ENCODE results near the gene SLC4A5.

DNA sequence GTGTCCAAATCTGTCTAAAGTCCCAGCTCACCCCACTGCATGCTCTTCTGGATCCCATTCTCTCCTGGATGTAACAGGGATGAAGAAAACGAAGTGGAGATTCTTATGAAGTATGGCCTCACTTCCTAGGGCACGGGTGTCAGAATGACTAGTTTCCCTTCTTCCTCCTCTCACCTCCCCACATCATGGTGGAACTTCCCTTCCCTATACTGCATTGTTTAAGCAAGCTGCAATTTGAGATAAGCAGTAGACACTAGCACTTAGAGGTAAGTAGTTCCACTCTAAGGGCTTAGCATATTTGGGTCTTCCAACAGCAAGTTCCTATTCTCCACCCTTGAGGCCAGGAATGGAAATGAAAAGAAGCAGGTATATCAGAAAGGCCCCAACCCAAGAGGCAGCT is 29.7 kb downstream of the SLC4A5 start:
- TF ChIP-seq, protein P1, sequence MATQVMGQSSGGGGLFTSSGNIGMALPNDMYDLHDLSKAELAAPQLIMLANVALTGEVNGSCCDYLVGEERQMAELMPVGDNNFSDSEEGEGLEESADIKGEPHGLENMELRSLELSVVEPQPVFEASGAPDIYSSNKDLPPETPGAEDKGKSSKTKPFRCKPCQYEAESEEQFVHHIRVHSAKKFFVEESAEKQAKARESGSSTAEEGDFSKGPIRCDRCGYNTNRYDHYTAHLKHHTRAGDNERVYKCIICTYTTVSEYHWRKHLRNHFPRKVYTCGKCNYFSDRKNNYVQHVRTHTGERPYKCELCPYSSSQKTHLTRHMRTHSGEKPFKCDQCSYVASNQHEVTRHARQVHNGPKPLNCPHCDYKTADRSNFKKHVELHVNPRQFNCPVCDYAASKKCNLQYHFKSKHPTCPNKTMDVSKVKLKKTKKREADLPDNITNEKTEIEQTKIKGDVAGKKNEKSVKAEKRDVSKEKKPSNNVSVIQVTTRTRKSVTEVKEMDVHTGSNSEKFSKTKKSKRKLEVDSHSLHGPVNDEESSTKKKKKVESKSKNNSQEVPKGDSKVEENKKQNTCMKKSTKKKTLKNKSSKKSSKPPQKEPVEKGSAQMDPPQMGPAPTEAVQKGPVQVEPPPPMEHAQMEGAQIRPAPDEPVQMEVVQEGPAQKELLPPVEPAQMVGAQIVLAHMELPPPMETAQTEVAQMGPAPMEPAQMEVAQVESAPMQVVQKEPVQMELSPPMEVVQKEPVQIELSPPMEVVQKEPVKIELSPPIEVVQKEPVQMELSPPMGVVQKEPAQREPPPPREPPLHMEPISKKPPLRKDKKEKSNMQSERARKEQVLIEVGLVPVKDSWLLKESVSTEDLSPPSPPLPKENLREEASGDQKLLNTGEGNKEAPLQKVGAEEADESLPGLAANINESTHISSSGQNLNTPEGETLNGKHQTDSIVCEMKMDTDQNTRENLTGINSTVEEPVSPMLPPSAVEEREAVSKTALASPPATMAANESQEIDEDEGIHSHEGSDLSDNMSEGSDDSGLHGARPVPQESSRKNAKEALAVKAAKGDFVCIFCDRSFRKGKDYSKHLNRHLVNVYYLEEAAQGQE (IDR thresholded peaks at IDR 0.05; ENCODE audit: low read depth), result no peak
- TF ChIP-seq TCF12 (IDR thresholded peaks at IDR 0.05; ENCODE audit: low read depth) (no peak), ZBTB7A (IDR thresholded peaks at IDR 0.05; ENCODE audit: low read depth) (no peak), CEBPB (IDR thresholded peaks at IDR 0.05) (no peak), CREB1 (IDR thresholded peaks at IDR 0.05; ENCODE audit: low read depth) (no peak), RAD21 (IDR thresholded peaks at IDR 0.05; ENCODE audit: low read depth) (no peak), TAF1 (IDR thresholded peaks at IDR 0.05; ENCODE audit: low read depth) (no peak), EP300 (IDR thresholded peaks at IDR 0.05; ENCODE audit: borderline replicate concordance) (no peak), FOXM1 (IDR thresholded peaks at IDR 0.05; ENCODE audit: borderline replicate concordance, low read depth) (no peak), YY1 (IDR thresholded peaks at IDR 0.05; ENCODE audit: low read depth) (no peak)
- TF ChIP-seq, protein P2, sequence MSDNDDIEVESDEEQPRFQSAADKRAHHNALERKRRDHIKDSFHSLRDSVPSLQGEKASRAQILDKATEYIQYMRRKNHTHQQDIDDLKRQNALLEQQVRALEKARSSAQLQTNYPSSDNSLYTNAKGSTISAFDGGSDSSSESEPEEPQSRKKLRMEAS (IDR thresholded peaks at IDR 0.05), result no peak
- TF ChIP-seq, protein P3, sequence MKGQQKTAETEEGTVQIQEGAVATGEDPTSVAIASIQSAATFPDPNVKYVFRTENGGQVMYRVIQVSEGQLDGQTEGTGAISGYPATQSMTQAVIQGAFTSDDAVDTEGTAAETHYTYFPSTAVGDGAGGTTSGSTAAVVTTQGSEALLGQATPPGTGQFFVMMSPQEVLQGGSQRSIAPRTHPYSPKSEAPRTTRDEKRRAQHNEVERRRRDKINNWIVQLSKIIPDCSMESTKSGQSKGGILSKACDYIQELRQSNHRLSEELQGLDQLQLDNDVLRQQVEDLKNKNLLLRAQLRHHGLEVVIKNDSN (IDR thresholded peaks at IDR 0.05), result no peak
